ENCODE data around the gene LRRC4C.

The LRRC4C gene

DNA sequence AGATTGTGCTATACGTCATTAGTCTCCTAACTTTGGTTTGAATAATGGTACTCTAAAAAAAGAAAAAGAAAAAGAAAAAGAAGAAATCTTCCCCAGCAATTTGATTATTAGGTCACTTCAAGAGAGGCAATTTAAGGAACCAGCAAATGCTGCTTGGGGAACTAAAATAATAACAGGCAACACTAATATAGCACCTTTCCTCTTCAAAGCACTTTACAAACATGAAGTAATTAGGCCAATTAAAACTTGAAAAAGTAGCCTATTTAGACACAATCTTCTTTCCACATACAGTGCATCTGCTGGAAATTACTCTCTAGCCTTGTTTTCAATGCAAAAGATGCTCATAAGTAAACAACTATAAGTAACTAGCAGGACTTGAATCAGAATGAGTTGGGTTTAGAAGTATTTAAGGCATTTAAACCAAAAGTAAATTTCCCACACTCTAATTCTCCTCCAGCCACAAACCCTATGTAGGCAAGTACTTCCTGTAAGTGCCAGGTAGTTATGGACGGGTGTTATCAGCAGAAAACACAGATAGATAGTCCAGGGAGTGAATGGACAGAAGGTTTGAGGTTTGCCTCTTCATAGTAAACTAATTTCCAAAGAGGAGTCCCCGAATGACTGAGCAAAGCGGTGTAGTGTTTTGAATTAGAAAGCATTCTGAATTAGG lies 44.5 kb downstream of the LRRC4C start:
- no peak for DNase-seq (ENCODE audit: low spot score)

DNA sequence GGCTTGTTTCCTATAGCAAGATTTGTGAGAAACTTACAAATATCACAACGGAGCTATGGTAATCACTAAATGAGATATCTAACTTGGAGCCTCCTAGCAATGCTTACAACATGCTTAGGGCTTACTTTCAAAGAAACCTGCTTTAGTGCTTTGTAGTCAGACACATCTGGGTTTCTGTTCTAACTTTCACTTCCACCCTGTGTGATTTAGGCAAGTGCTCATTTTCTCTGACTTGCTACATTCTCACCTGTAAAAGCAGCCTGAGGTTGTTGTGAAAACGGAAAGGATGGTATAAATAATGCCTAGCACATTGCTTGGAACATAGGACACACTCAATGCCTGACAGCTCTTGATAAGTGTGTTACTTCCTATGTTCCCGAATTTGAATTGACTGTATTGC lies 45.6 kb downstream of the LRRC4C start:
- DNase-seq (ENCODE audit: low spot score), result no peak

DNA sequence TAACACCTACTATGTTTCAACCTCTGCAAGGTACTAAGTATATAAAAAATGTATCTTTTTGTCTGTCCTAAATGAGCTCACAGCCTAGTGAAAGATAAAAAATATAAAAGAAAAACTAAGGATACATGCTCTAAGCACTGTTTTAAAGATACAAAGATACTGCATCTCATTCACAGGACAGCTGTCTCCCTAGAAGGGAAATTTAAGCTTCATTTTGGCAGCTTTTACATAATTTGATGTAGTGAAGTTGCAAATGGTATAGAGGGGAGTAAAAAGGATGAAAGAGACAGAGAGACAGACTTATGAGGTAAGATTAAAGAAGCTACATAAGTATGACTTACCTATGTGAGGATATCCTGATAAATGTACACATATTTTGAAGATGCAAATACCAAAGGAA lies 53.6 kb downstream of the LRRC4C start:
- DNase-seq (ENCODE audit: low spot score), result no peak

DNA sequence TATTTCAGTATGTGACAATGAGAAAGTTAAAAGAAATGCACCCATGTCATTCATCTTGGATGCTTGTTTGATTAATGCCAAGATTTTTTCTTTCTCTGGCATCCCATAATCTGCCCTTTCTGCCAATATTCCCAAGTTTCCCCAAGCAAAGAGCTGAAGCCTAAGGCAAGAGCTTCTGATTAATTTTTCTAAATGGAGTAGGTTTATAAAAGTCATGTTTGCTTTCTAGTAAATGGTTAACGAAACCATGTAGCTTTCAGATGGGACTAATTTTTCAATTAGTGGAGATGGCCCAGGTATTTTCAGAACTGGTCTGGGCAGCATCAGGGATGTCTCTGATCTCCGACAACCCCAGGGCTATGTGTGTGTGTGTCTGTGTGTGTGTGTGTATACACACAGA lies 55.3 kb downstream of the LRRC4C start:
- DNase-seq (ENCODE audit: low spot score), result no peak

DNA sequence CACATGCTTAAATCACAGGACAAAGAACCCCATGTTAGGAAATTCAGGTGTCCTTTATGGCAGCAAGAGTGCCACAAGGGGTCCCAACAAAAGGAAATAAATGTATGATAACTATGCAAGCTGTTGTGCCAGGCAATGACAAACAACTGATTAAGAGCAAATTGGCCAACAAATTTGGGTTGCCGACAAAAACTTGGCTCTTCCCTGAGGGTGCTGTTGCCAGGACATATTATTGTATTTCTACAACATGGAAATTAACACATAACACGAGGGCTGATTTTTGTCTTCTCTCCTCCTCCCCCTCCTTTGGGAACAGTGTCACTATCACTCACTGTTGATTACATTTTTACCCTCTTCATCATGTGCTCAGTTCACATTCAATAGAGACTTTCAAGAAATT lies 56.0 kb downstream of the LRRC4C start:
- no peak for DNase-seq (ENCODE audit: low spot score)

DNA sequence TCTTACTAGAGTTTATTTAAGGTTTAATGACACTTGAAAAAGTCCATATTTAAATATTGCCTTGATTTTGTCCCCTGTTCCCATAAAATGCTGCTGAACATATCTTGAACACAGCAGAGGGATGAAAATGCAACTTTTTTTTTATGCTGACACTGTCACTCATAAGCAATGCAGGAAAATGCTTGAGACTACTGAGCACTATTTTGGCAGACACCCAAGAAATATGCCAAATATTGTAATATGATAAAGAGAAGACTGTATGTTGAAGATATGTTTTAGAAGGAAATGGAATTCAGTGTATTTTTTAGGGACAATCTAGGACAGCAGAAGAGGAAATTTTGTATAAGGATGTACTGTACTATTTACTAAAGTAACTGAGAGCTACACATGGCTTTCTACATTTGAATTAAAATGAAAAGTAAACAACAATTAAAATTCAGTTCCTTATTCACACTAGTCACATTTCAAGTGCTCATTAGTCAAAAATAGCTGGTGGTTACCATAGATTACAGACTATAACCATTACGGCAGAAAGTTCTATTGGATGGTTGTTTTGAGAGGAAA lies 58.6 kb downstream of the LRRC4C start:
- no peak for DNase-seq (ENCODE audit: low spot score)

DNA sequence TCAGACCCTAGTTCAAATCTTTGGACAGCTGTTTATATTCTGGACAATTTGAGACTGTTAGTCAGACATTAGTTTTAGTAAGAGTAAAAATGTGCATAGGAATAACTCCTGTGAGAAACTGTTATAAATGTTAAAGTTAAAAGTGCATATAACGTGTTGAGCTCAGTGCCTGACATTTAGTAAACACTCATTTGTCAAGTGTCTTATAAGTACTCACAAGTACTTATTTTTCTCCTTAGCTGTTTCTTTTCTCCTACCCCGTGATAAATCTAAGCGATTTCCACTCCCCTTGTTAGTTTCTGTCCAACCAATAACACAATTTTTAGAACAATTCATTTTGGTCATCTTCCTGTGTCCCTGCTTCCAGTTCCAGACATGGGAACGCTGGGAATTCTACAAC lies 59.3 kb downstream of the LRRC4C start:
- DNase-seq (ENCODE audit: low spot score), result no peak

DNA sequence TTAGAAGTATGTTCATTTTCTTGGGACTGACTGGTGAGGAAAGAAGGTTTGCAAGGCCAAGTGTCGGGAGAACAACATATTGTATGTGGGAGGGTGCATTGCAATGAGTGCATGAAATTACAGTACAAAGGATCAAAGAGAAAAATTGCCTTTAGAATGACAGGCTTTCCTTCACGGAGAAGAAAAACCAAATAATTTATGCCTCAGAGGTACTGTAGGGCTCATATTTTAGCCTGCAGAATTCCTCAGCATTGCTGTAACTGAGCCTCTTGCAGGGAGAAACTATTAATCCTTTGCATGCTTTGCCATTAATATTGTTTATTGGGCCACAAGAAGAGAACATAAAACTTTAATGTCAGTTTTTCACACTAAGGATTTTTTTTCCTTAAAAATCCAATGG lies 60.1 kb downstream of the LRRC4C start:
- DNase-seq (ENCODE audit: low spot score), result no peak

DNA sequence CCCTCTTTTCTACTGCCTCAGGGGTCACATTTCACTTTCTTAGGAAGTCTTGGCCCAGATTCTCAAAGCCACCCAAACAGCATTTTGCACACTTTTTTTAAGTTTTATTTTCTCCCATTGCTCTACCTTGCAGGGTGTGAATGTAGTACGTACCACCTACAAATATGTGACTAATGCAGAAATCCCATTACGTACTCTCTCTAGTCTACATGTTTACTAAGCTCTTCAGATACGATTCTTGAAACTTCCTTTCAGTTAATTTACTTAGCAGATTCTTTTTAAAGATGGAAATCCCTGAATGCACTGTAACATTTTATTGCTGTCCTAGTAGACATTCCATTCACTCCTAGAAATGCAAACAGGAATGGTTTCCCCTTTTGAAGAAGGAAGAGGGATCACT lies 61.3 kb downstream of the LRRC4C start:
- DNase-seq (ENCODE audit: low spot score), result no peak

DNA sequence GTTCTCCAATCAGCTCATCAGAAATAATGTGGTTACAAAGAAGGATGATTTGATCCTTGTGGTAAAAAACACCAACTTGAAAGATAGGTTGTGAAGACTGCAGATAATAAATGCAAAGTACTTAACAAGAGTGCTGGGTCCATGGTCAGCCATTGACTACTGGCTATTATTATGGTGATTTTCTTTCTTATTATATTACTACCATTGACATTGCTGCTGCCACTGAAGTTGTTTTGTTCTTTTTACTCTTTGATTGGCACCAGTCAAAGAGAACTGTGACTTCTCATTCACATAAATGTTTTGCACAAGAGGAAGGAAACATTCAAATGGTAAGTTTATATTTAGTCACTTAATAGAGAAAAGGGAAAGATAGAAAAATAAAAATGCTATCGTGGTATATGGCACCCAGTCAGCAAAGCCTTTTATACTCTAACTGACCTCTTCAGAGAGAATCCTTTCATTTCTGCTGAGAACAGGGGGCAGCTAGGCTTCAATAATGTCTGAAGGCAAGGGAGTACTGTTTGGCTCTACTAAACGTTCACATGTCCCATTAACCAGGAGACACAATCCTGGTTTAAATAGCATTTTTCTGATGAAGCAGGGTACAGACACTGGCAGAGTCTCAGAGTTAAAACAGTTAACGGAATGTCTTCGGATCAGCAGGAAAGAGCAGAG lies 64.8 kb downstream of the LRRC4C start:
- DNase-seq (ENCODE audit: low spot score), result no peak

DNA sequence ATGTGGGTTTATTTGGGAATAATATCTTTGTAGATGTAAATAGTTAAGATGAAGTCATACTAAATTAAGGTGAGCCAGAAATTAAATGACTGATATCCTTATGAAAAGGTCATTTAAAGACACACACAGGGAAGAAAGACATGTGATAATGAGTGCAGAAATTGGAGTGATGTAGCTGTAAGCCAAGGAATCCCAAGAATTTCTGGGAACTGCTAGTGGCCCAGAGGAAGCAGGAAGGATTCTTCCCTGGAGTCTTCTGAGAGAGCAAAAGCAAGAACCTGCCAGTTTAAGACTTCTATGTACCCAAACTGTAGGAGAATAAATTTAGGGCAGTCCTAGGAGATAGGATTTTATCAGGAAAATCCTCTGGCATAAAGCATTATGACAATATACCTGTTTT lies 66.9 kb downstream of the LRRC4C start:
- DNase-seq (ENCODE audit: low spot score), result no peak

DNA sequence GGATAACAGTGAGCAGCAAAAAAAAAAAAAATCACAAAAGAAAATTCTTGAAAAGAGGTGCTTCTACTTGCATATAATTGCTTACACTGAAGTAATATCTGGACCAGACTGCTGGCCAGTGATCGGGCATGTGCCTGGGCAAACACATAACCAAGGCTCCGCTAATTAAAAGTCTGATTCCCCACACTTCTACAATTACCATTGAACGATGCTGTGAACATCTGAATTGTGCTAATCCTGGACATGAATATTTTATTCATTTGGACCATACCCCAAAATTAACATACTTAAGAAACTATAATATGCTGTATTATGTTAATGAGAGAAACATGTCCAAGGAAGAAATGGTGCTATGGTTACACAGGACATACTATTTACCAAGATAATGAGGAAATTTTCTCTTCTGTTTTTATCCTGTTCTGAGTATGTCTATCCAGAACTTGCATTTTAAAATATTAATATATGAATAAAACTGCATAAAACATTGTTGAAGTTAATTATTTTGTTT lies 69.8 kb downstream of the LRRC4C start:
- no peak for DNase-seq (ENCODE audit: low spot score)

DNA sequence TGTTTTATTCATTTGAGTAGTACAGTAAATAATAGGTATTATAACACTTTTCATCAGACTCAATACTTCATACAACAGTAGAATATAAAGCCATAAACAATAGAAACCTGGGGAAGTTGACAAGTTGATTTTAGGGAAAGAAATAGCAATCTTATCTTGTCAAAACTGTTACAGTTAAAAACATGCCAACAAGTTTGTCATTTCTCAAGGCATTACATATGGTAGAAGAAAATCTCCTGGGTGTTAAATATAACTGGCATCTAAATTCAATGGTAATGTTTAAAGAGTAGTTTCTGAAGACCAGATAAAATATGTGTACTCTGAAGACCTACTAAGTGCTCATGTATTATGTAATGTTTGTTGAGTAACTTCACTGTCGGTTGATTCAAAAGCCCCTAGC lies 75.1 kb downstream of the LRRC4C start:
- no peak for DNase-seq (ENCODE audit: low spot score)

DNA sequence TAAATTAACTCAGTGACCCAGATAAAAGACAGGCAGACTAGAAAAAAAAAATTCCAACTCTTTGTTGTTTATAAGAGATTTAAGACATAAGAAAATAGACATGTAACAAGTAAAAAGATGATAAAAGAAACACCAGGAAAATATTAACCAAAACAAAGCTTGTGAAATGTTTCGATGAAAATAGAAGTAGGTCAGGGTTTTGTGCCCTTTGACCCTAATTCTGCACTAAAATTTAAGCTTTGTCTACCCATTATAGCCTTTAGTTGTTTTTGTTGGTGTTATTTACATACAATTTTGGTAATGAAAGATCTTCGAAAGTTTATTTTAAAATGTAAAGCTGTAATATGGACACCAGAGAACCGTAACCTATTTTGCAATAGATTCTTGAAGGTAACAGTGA lies 75.7 kb downstream of the LRRC4C start:
- no peak for DNase-seq (ENCODE audit: low spot score)

DNA sequence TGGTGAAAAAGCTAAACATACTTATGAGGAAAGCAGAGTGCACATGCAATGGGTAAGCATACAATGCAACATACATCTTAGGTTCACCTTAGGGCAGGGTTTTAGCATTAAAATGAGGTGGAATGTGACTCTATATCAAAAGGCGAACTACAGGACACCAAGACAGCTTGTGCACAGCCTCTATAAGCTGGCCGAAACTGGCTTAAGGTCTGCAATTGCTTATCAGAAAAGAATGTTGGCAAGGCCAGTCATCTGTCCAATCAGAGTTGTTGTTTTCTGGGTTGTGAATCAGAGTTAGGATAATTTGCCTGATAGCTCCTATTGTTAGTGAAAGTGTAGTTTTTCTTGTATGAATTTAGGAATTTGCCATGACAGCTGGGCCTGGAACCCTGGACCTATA lies 76.5 kb downstream of the LRRC4C start:
- no peak for DNase-seq (ENCODE audit: low spot score)

DNA sequence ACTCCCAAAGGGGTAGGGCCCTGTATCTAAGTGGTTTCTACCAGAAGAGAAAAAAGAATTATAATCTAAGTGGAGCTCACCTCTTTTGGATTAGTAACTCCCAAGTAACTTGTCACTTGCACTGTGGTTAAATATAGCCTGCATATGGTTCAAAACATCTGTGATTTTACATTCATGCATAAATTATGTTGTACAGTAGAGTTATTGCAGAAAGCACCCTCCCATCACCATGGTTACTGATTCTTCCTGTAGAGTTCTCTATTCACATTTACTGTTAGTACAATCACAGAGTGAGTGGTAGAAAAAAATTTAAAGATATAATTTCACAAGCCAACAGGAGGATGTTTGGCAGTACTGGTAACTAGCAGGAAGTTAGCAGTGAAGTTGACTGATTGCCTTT lies 80.4 kb downstream of the LRRC4C start:
- no peak for DNase-seq (ENCODE audit: low spot score)

DNA sequence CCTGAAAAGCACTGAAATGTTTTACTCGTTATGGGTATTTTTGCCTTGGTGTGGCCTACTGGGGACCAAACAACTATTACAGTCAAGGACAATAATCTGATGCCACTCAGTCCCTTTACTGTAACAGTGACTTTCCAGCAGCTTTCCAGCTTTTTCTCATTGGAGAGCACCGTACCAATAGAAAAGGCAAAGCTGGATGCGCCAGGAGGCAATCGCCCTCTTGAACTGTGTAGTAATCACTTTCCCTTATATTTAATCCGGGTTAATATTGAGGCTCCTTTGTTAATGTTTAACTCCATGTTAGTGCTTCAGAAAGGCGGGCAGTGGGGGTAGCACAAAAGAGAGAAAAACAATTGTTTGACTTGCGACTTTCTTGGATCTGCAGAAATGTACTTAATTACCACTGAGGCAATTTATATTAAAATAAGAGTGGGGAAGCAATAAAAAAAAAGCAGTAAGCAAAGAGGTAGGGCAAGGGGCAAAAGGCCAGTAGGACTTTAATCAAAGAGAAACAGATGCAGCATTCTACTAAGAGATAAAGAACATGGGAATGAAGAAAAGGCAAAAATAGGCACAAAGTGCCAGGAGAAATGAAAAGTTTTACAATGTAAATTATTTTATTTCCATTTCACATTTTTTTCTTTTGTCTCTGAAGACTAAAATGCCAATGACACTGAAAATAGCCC lies 81.6 kb downstream of the LRRC4C start:
- DNase-seq (ENCODE audit: low spot score), result no peak

DNA sequence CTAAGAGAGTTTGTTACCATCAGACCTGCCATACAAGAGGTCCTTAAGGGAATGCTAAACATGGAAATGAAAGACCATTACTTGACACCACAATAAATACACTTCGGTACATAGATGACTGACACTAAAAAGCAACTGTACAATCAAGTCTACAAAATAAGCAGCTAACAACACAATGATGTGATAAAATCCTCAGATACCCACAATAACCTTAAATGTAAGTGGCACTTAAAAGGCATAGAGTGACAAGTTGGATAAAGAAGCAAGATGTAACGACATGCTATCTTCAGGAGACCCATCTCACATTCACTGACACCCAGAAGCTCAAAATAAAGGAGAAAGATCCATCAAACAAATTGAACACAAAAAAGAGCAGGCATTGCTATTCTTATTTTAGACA lies 107.6 kb downstream of the LRRC4C start:
- DNase-seq (ENCODE audit: low spot score), result no peak

DNA sequence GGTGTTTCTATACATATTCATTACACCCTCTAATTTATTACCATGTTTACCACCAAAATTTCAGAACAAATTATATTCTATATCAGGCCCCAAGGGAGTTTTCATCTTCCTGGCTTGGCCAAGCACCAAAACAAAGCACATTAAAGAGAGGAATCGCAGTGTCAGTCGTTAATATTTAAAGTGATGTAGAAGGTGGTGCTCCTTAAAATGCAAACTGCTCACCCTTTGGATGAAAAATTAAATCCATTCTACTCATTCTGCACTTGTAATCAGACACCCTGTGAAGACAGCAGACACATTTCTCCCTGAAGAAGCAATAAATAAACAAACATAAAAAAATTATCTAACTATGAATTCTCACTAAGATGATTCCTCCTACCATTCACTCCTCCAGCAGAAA lies 113.4 kb downstream of the LRRC4C start:
- DNase-seq (ENCODE audit: low spot score), result no peak

DNA sequence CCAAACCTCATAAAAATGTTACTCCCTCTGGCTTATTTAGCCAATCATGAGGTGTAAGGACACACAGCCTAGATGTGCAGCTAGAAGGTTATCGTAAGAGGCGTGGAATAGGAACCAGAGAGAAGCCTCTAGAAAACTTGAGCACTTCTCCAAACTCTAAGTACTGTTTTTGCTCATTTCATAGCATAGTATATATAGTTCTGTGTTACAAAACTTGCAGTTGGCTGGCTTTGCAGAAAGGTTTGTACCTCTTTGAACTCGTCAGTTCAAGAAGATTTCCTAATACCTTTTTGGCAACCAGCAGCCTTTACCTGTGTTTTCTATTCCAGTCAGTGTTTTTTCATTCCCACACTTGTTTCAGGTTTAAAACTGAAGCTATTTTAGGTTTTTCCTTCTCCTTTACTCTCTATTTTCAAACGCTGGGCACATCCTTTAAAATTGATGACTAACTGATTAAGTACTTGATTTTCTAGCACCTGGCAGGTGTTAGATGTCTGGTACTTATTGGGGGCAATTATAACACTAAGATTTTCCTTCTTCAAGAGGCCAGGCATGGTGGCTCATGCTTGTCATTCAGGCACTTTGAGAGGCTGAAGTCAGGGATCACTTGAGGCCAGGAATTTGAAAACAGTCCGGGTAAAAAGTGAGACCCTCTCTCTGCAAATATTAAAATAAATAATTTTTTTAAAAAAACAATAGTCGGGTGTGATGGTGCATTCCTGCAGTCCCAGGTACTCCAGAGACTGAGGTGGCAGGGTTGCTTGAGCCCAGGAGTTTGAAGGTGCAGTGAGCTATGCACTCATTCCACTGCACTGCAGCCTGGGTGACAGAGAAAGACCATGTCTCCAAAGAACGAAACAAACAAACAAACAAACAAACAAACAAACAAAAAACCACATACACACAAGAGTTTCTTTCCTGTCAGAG lies 125.2 kb downstream of the LRRC4C start:
- DNase-seq (ENCODE audit: low spot score), result no peak

DNA sequence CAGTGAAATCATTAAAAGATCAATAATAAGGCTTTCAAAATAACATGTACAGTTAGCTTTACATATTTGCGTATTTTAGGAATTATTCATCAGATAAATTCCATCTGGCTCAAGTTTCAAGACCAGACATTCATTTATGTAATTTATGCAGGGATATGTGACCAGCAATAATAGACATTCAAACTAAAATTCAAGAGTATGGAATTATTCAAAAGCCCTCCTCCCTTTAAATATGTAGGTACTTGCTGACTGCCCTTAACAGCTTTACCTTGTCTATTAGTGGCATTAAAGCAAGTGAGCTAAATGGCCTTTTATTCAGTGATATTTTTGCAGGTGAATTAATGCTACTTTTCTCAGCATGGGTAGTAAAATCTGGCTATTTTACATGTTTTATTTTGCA lies 126.1 kb downstream of the LRRC4C start:
- no peak for DNase-seq (ENCODE audit: low spot score)

DNA sequence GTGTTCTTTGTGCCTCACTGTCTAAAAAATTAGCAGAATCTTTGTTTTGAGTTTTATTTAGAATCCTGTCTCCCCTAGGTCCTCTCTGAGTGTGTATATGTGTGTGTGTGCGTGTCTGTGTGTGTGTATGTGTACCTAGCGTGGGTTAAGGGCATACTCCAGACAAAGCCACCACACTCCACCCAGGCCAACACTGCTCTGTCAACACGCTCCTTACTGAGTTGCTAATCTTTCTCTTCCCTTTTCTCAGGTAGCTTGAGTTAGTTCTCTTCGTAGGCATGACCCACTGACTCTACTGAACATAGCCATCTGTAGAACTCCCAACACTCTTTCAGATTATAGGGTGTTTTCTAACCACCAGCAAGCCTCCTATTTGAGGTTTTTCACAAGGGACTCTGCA lies 131.1 kb downstream of the LRRC4C start:
- DNase-seq (ENCODE audit: low spot score), result no peak
